B cell (primary cell): ENCODE results near the gene RPS29. TPM values are rescaled to one million over a fixed set of nuclear protein-coding genes. Genes with fewer than 3 reads are reported as not detected.

Experiments used
- ATAC-seq: fragments of 200-7000 bp; cut with Tn5 transposase; one replicate; pipeline ENCODE4 v1.10.0; 2021; ENCODE audit warnings: low read depth, mild to moderate bottlenecking, moderate number of reproducible peaks, moderate library complexity
- CTCF ChIA-PET: fragments of 350-600 bp; sonication (Branson Sonifier 250); formaldehyde crosslinking; loops from one replicate; lab custom pipeline; 2021; ENCODE audit warnings: antibody characterized with exemption, inconsistent platforms; lab: Charles Lee
- POLR2A ChIA-PET: fragments of 350-600 bp; sonication (Branson Sonifier 250); formaldehyde crosslinking; loops from one replicate; lab custom pipeline; 2021; ENCODE audit warnings: antibody characterized with exemption; lab: Charles Lee
- DNase-seq: peaks from one replicate; pipeline ENCODE4 v3.0.0; 2013
- H2AFZ ChIP-seq: 2 replicates; pipeline ENCODE4 v1.6.1; 2012; ENCODE audit warnings: mild to moderate bottlenecking, low read depth, low read length; ENCODE audit not compliant: insufficient read depth, poor library complexity, severe bottlenecking
- H3K27ac ChIP-seq, 2 donors: 1 replicate in 1 of 2; 2 replicates in 1 of 2; pipeline ENCODE4 v1.5.1; 2012 to 2013; ENCODE audit warnings: low read length in 2 of 2, mild to moderate bottlenecking in 2 of 2, moderate library complexity in 1 of 2
- H3K27me3 ChIP-seq, 4 experiments: fragments of 200-600 bp in 1 of 4; sonication (generic) in 1 of 4; replicated peaks in 1 of 4; 1 replicate in 2 of 4; 2 replicates in 2 of 4; pipeline versions ENCODE4 v1.6.1 to v1.7.0; 2013 to 2016; ENCODE audit warnings: low read length in 3 of 4, mild to moderate bottlenecking in 2 of 4, mixed read lengths in 1 of 4, moderate library complexity in 1 of 4; ENCODE audit not compliant: insufficient read depth in 4 of 4, control insufficient read depth in 3 of 4; ENCODE audit errors: control extremely low read depth in 1 of 4
- H3K36me3 ChIP-seq, 2 experiments: replicated peaks in 1 of 2; 1 replicate in 1 of 2; 2 replicates in 1 of 2; pipeline versions ENCODE4 v1.6.1 to v1.7.1; 2013; ENCODE audit warnings: low read length in 1 of 2; ENCODE audit not compliant: insufficient read depth in 2 of 2, control insufficient read depth in 1 of 2; ENCODE audit errors: control extremely low read depth in 1 of 2, extremely low read depth in 1 of 2
- H3K4me1 ChIP-seq, 2 donors: fragments of 200-600 bp in 1 of 2; sonication (generic) in 1 of 2; 1 replicate in 1 of 2; 2 replicates in 1 of 2; pipeline versions ENCODE4 v1.5.1 to v1.6.1; 2013 to 2017; ENCODE audit warnings: low read length in 2 of 2; ENCODE audit not compliant: control insufficient read depth in 2 of 2, insufficient read depth in 2 of 2
- H3K4me2 ChIP-seq: replicated peaks from 2 replicates; pipeline ENCODE3; 2012; ENCODE audit warnings: mild to moderate bottlenecking, low read depth, low read length; ENCODE audit not compliant: poor library complexity, severe bottlenecking
- H3K4me3 ChIP-seq, 5 experiments: fragments of 200-600 bp in 1 of 5; sonication (generic) in 1 of 5; 1 replicate in 3 of 5; 2 replicates in 2 of 5; pipeline versions ENCODE4 v1.5.1 to v1.7.0; 2011 to 2016; ENCODE audit warnings: low read length in 4 of 5, mild to moderate bottlenecking in 4 of 5, low read depth in 2 of 5, control low read depth in 1 of 5, moderate library complexity in 1 of 5; ENCODE audit not compliant: insufficient read depth in 1 of 5; ENCODE audit errors: control extremely low read depth in 1 of 5, extremely low read depth in 1 of 5
- H3K79me2 ChIP-seq: fragments of 200-600 bp; sonication (generic); one replicate; pipeline ENCODE4 v1.6.0; 2016; ENCODE audit warnings: low read length; ENCODE audit not compliant: control insufficient read depth, insufficient read depth
- H3K9ac ChIP-seq: fragments of 200-600 bp; sonication (generic); 2 replicates; pipeline ENCODE4 v1.6.1; 2017; ENCODE audit warnings: mild to moderate bottlenecking, low read length, moderate library complexity
- H3K9me3 ChIP-seq, 3 donors: one replicate each; pipeline versions ENCODE4 v1.6.1 to v1.7.1; 2013; ENCODE audit warnings: low read length in 2 of 3; ENCODE audit not compliant: control insufficient read depth in 2 of 3, insufficient read depth in 1 of 3; ENCODE audit errors: control extremely low read depth in 1 of 3
- H4K20me1 ChIP-seq: 2 replicates; pipeline ENCODE4 v1.6.0; 2012; ENCODE audit warnings: mild to moderate bottlenecking, low read length; ENCODE audit not compliant: insufficient read depth, control insufficient read depth, poor library complexity, severe bottlenecking
- H3K27ac Mint-ChIP-seq: one replicate; pipeline ENCODE4 v1.8.0; 2021; ENCODE audit warnings: mixed read lengths
- H3K27me3 Mint-ChIP-seq: one replicate; pipeline ENCODE4 v1.8.0; 2021; ENCODE audit warnings: mixed read lengths
- H3K4me1 Mint-ChIP-seq: one replicate; pipeline ENCODE4 v1.8.0; 2021; ENCODE audit warnings: mixed read lengths
- H3K4me3 Mint-ChIP-seq: one replicate; pipeline ENCODE4 v1.8.0; 2021; ENCODE audit warnings: mixed read lengths
- H3K9me3 Mint-ChIP-seq: one replicate; pipeline ENCODE4 v1.8.0; 2022; ENCODE audit warnings: mixed read lengths; ENCODE audit not compliant: insufficient read depth
- CTCF ChIP-seq: fragments of 200-600 bp; IDR thresholded peaks from one replicate; pipeline ENCODE4 v1.8.0; 2022; ENCODE audit warnings: antibody characterized with exemption, mild to moderate bottlenecking
- EZH2 ChIP-seq: IDR thresholded peaks from 2 replicates; pipeline ENCODE4 v1.6.1; 2012; ENCODE audit warnings: borderline replicate concordance, low read depth, mild to moderate bottlenecking, moderate library complexity, low read length; ENCODE audit not compliant: insufficient read depth, poor library complexity, severe bottlenecking
- WGBS: methylation state at CpG from one replicate; pipeline ENCODE4 v1.1.5; 2013; ENCODE audit warnings: missing lambda C conversion rate; ENCODE audit not compliant: insufficient coverage; 5-methylcytosine and 5-hydroxymethylcytosine counted together
- intact Hi-C: fragments of 100-400 bp; cut with micrococcal nuclease; formaldehyde crosslinking; loops from one replicate; pipeline ENCODE4 v1.10.0; 2022
- polyA plus RNA-seq: library from polyadenylated mRNA; depleted of rRNA; stranded (reverse); fragments of >200 nt; gene quantifications from 2 replicates; pipeline ENCODE4 v1.2.3, GENCODE V29; 2012
- total RNA-seq, 2 donors: library from RNA; stranded (reverse); fragments of 120-200 nt in 1 of 2; gene quantifications; 1 replicate in 1 of 2; 2 replicates in 1 of 2; pipeline versions ENCODE4 v1.2.3 to v1.2.4, GENCODE V29; 2013 to 2022

Gene RPS29
- total and polyA plus RNA-seq, 2 donors (not counting 1 experiment from before 2014, with no cell fraction given) = 2,873 to 29,966 TPM

GRCh38 chr14:49584058-49584457, 2.1 kb downstream of the RPS29 start:
- peak overlapping the region; percentile 81 for H3K27ac Mint-ChIP-seq
- H3K4me1 Mint-ChIP-seq = peaks cover 55% of the 10 kb centered on the region
- Histone ChIP-seq H3K27me3 (no peaks in the 10 kb centered on the region), H3K9me3 (no peaks in the 10 kb centered on the region), H3K9ac (peak overlapping the region; percentile 96), H3K4me2 (peak overlapping the region; percentile 87), H3K36me3 (peaks cover 12 to 28% of the 10 kb centered on the region in 2 experiments), H3K79me2 (peaks cover 72% of the 10 kb centered on the region), H3K4me1 (peaks cover 17 to 24% of the 10 kb centered on the region in 2 donors), H2AFZ (no peak overlapping the region), H3K27ac (peak overlapping the region in 1 of 2 donors; percentile 88), H3K4me3 (peak overlapping the region in 1 of 5 experiments; percentile 100), H4K20me1 (peaks cover 51% of the 10 kb centered on the region)
- TF ChIP-seq EZH2 (no peak), CTCF (no peak)
- intact Hi-C loops = loop anchor here (10.0 kb wide), 1 partner anchor 951 kb away; the partner anchor contains the start of gene MAP4K5
- no peaks in the 10 kb centered on the region for H3K9me3 Mint-ChIP-seq
- peak overlapping the region; percentile 88 for H3K4me3 Mint-ChIP-seq
- no peak for ATAC-seq
- ChIA-PET POLR2A (interaction anchor here (3.4 kb wide), 1 partner anchor 36 kb away, joined by 53 read pairs; the partner anchor contains the start of genes MGAT2 and RPL36AL), CTCF (interaction anchor here (4.8 to 5.4 kb wide), 2 partner anchors 12 to 37 kb away, joined by 57 to 92 read pairs; partner anchors contain the start of genes LRR1, MGAT2 and RPL36AL)
- no peaks in the 10 kb centered on the region for H3K27me3 Mint-ChIP-seq
- 77% methylated on average over 8 of the region's 11 CpGs for WGBS
- no peak for DNase-seq

- peaks cover 55% of the 10 kb centered on the region for H4K20me1 ChIP-seq
- DNase-seq (no peak), ATAC-seq (no peak)
- no peak overlapping the region for H3K4me3 ChIP-seq
- H3K27ac ChIP-seq = peak overlapping the region in 1 of 2 donors; percentile 88
- peak overlapping the region; percentile 88 for H3K4me3 Mint-ChIP-seq
- ChIA-PET CTCF (interaction anchor here (1.1 kb wide), 1 partner anchor 245 kb away, joined by 3 read pairs; no protein-coding TSS in a partner anchor), POLR2A (no interaction called here)
- peak overlapping the region; percentile 96 for H3K9ac ChIP-seq
- no peaks in the 10 kb centered on the region for H3K9me3 ChIP-seq
- intact Hi-C loops = loop anchor here (10.0 kb wide), 1 partner anchor 951 kb away; the partner anchor contains the start of gene MAP4K5
- peak overlapping the region; percentile 87 for H3K4me2 ChIP-seq
- H3K9me3 Mint-ChIP-seq = no peaks in the 10 kb centered on the region
- H3K27me3 ChIP-seq = no peaks in the 10 kb centered on the region
- H3K36me3 ChIP-seq = peaks cover 12 to 28% of the 10 kb centered on the region in 2 experiments
- H3K79me2 ChIP-seq = peaks cover 76% of the 10 kb centered on the region
- WGBS = 71% methylated on average over 2 of the region's 6 CpGs
- no peak overlapping the region for H2AFZ ChIP-seq
- H3K27me3 Mint-ChIP-seq = no peaks in the 10 kb centered on the region
- peaks cover 55% of the 10 kb centered on the region for H3K4me1 Mint-ChIP-seq
- H3K4me1 ChIP-seq = peaks cover 17 to 24% of the 10 kb centered on the region in 2 donors
- no peak for TF ChIP-seq EZH2
- no peak for TF ChIP-seq CTCF
- peak overlapping the region; percentile 81 for H3K27ac Mint-ChIP-seq
Observed at GRCh38 chr14:49583629-49584028, 2.6 kb downstream of the RPS29 start.
